K562 (cell line): Measurements from ENCODE around the gene UBAC2. TPM values are rescaled to one million over a fixed set of nuclear protein-coding genes. Genes with fewer than 3 reads are reported as not detected.

Experiments
- EGR1 ChIP-seq: fragments of 450-650 bp; conservative IDR thresholded peaks from 2 replicates; pipeline ENCODE4 v1.6.1; 2017; ENCODE audit warnings: mild to moderate bottlenecking
- ETV6 ChIP-seq, 3 experiments: fragments of 150-350 bp in 1 of 3; sonication (generic) in 1 of 3; formaldehyde crosslinking in 1 of 3; IDR thresholded peaks; 2 replicates each; pipeline versions ENCODE4 v1.6.1 to v1.8.0; 2014 to 2022; ENCODE audit warnings: borderline replicate concordance in 2 of 3, low read depth in 2 of 3, antibody characterized with exemption in 1 of 3, low read length in 1 of 3, mild to moderate bottlenecking in 1 of 3, missing genetic modification reagents in 1 of 3
- FOXP4 ChIP-seq: sonication (generic); formaldehyde crosslinking; IDR thresholded peaks from 2 replicates; pipeline ENCODE4 v1.8.0; 2022; ENCODE audit warnings: mild to moderate bottlenecking, missing genetic modification reagents, borderline replicate concordance
- HLTF ChIP-seq: fragments of 450-650 bp; IDR thresholded peaks from 2 replicates; pipeline ENCODE4 v1.6.1; 2016
- NBN ChIP-seq: fragments of 450-650 bp; IDR thresholded peaks from 2 replicates; pipeline ENCODE4 v1.6.1; 2016; ENCODE audit warnings: low read depth, mild to moderate bottlenecking
- SMARCC2 ChIP-seq: fragments of 450-650 bp; IDR thresholded peaks from 2 replicates; pipeline ENCODE4 v1.6.1; 2017; ENCODE audit warnings: antibody characterized with exemption, moderate library complexity, mild to moderate bottlenecking, low read depth
- TCF15 ChIP-seq: fragments of 250-450 bp; sonication (Bioruptor Pico); IDR thresholded peaks from 2 replicates; pipeline ENCODE4 v1.8.0; 2022; ENCODE audit warnings: moderate library complexity, mild to moderate bottlenecking, inconsistent platforms
- YY1 ChIP-seq, 3 experiments: IDR thresholded peaks; 2 replicates each; pipeline ENCODE4 v1.6.1; 2011; ENCODE audit warnings: low read length in 2 of 3, mild to moderate bottlenecking in 2 of 3, moderate library complexity in 2 of 3, borderline replicate concordance in 1 of 3, control low read depth in 1 of 3, low read depth in 1 of 3; ENCODE audit not compliant: insufficient read depth in 3 of 3, insufficient replicate concordance in 2 of 3, control insufficient read depth in 1 of 3, insufficient read length in 1 of 3; ENCODE audit errors: extremely low read depth in 1 of 3
- ZBTB9 ChIP-seq: fragments of 450-650 bp; formaldehyde crosslinking; IDR thresholded peaks from 2 replicates; pipeline ENCODE4 v1.4.0; 2020; ENCODE audit warnings: mild to moderate bottlenecking, moderate library complexity
- ZKSCAN1 ChIP-seq: fragments of 150-350 bp; IDR thresholded peaks from 2 replicates; pipeline ENCODE4 v1.6.1; 2016; ENCODE audit warnings: low read depth, low read length
- ZNF197 ChIP-seq: fragments of 200-800 bp; sonication (Bioruptor generic); IDR thresholded peaks from 2 replicates; pipeline ENCODE4 v1.6.1; 2016; ENCODE audit warnings: low read depth, missing genetic modification characterization, missing compliant biosample characterization
- ZNF436 ChIP-seq: fragments of 250-450, 450-650 bp; sonication (Bioruptor Pico); formaldehyde crosslinking; IDR thresholded peaks from 2 replicates; pipeline ENCODE4 v1.7.0; 2020; ENCODE audit warnings: mild to moderate bottlenecking
- ZNF445 ChIP-seq: fragments of 250-450 bp; sonication (Bioruptor Pico); IDR thresholded peaks from 2 replicates; pipeline ENCODE4 v1.4.0; 2020; ENCODE audit warnings: low read depth, mild to moderate bottlenecking, moderate library complexity
- ZNF780A ChIP-seq: fragments of 250-450 bp; sonication (Bioruptor Pico); IDR thresholded peaks from 2 replicates; pipeline ENCODE4 v1.5.0; 2021; ENCODE audit warnings: mild to moderate bottlenecking
- polyA plus RNA-seq, 8 experiments: library from polyadenylated mRNA; depleted of rRNA in 4 of 8; stranded (reverse) in 5 of 8; unstranded in 3 of 8; fragments of >200 nt; fragmentation: Nextera tagmentation in 2 of 8; fragmentation: Illumina TruSeq in 1 of 8; extraction: Ambion mirVana in 2 of 8; extraction: Trizol in 1 of 8; gene quantifications; 2 replicates each; pipeline versions ENCODE4 v1.2.1 to v1.2.3, GENCODE V29; 2011 to 2014; ENCODE audit warnings: inconsistent platforms in 1 of 8, missing spikeins in 1 of 8
- total RNA-seq, 7 experiments: library from RNA; depleted of rRNA in 6 of 7; stranded (reverse); fragments of >200 nt in 6 of 7; fragmentation: Illumina TruSeq in 2 of 7; extraction: Trizol in 2 of 7; gene quantifications; 2 replicates each; pipeline versions ENCODE4 v1.2.1 to v1.2.3, GENCODE V29; 2011 to 2021; ENCODE audit warnings: low replicate concordance in 1 of 7
- TF ChIP-seq, protein P1 (sequence below): sonication (generic); formaldehyde crosslinking; IDR thresholded peaks from 2 replicates; pipeline ENCODE4 v1.8.0; 2022; ENCODE audit warnings: mild to moderate bottlenecking, missing genetic modification reagents
- TF ChIP-seq, protein P2 (sequence below): sonication (generic); formaldehyde crosslinking; IDR thresholded peaks from 2 replicates; pipeline ENCODE4 v1.8.1; 2022; ENCODE audit warnings: missing genetic modification reagents

UBAC2 gene
- total and polyA plus RNA-seq, 9 of the 15 experiments (the other 6 are each of a cell fraction or from before 2014, with no cell fraction given), result 6.0 to 84.1 (median 32.3) TPM

DNA sequence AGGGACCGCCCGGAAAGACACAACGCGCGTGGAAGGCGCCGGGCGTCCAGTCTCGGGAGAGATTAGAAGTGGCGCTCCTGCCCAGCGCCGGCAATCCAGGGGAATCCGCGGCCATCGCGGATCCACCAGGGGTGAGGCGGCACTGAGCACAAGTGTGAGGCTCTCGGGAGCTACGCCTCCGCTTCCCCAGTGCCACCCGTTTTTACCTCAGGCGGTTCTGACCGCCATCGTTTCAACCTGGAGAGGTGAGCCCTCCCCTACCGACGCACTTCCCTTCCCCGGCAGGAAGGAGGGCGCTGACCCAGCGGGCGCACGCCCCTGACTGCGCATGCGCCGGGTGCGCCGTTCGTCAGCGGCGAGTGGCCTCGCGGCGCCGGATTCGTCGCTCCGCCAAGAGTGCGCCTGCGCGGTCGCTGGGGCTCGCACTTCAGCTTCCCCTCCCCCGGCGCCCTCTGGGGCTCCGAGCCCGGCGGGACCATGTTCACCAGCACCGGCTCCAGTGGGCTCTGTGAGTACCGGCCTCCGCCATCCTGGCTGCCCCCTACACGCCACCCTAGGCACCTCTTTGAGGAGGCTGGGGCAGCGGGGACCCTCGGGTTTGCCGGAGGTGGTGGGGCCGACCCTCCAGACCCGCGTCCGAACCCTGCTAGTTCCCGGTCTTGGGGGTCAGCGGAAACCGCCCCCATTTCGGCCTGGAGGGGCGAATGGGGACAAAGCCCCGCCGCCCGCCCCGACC is at the start of gene UBAC2 (continued):
- TF ChIP-seq ZBTB9 (CRISPR knock-in tag) (peak; percentile 55; the same call in 1 of the 2 replicates), ZNF445 (CRISPR knock-in tag) (no peak), ETV6 (IDR thresholded peaks at IDR 0.05; ENCODE audit: borderline replicate concordance in 1 of 2, low read depth in 2 of 2, low read length in 1 of 2) (no peak), ETV6 (CRISPR knock-in tag; IDR thresholded peaks at IDR 0.05; ENCODE audit: borderline replicate concordance) (no peak), TCF15 (no peak), ZNF436 (CRISPR knock-in tag) (no peak), EGR1 (0 out of 2 replicates have a peak, but pooled peaks have one; percentile 20), ZNF197 (CRISPR knock-in tag) (no peak), HLTF (no peak), YY1 (IDR thresholded peaks at IDR 0.05; ENCODE audit: borderline replicate concordance in 1 of 3, control insufficient read depth in 1 of 3, extremely low read depth in 1 of 3, insufficient read depth in 3 of 3, insufficient read length in 1 of 3, insufficient replicate concordance in 2 of 3, low read depth in 1 of 3, low read length in 2 of 3) (peak; percentile 51 to 87 (median 55)), SMARCC2 (peak; percentile 31; the same call in 1 of the 2 replicates), ZKSCAN1 (0 out of 2 replicates have a peak, but pooled peaks have one; percentile 50), ZNF780A (CRISPR knock-in tag) (no peak), NBN (no peak), FOXP4 (CRISPR knock-in tag) (no peak)
- TF ChIP-seq, protein P1, sequence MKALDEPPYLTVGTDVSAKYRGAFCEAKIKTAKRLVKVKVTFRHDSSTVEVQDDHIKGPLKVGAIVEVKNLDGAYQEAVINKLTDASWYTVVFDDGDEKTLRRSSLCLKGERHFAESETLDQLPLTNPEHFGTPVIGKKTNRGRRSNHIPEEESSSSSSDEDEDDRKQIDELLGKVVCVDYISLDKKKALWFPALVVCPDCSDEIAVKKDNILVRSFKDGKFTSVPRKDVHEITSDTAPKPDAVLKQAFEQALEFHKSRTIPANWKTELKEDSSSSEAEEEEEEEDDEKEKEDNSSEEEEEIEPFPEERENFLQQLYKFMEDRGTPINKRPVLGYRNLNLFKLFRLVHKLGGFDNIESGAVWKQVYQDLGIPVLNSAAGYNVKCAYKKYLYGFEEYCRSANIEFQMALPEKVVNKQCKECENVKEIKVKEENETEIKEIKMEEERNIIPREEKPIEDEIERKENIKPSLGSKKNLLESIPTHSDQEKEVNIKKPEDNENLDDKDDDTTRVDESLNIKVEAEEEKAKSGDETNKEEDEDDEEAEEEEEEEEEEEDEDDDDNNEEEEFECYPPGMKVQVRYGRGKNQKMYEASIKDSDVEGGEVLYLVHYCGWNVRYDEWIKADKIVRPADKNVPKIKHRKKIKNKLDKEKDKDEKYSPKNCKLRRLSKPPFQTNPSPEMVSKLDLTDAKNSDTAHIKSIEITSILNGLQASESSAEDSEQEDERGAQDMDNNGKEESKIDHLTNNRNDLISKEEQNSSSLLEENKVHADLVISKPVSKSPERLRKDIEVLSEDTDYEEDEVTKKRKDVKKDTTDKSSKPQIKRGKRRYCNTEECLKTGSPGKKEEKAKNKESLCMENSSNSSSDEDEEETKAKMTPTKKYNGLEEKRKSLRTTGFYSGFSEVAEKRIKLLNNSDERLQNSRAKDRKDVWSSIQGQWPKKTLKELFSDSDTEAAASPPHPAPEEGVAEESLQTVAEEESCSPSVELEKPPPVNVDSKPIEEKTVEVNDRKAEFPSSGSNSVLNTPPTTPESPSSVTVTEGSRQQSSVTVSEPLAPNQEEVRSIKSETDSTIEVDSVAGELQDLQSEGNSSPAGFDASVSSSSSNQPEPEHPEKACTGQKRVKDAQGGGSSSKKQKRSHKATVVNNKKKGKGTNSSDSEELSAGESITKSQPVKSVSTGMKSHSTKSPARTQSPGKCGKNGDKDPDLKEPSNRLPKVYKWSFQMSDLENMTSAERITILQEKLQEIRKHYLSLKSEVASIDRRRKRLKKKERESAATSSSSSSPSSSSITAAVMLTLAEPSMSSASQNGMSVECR (CRISPR knock-in tag), result no peak
- TF ChIP-seq, protein P2, sequence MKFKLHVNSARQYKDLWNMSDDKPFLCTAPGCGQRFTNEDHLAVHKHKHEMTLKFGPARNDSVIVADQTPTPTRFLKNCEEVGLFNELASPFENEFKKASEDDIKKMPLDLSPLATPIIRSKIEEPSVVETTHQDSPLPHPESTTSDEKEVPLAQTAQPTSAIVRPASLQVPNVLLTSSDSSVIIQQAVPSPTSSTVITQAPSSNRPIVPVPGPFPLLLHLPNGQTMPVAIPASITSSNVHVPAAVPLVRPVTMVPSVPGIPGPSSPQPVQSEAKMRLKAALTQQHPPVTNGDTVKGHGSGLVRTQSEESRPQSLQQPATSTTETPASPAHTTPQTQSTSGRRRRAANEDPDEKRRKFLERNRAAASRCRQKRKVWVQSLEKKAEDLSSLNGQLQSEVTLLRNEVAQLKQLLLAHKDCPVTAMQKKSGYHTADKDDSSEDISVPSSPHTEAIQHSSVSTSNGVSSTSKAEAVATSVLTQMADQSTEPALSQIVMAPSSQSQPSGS, result no peak
